ENCODE measurements around the gene NOB1. TPM values are rescaled to one million over a fixed set of nuclear protein-coding genes. Genes with fewer than 3 reads are reported as not detected.
A peak's percentile ranks its signal among the peaks of the same experiment; 100 is the strongest.

The NOB1 gene
- total RNA-seq, 1 experiment from 2014 or later = 101 TPM

DNA sequence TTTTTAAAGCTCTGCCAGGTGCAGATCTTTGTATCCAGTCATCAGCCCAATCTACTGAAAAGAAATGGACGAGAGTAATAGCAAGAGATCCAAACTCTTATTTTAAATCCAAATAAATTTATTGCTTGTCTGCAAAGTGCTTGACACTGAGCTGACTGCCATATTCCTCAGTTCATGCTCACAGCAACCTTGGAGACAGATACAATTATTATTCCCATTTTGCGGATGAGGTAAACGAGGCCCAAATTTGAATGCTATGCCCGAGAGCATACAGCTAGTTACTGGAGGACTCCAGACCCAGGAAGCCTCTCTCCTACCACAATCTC, 620 bp downstream of the NOB1 start:
- H2BK12ac ChIP-seq (ENCODE audit: insufficient read length, low read depth, low read length) = no peak overlapping the region
- Mint-ChIP-seq H3K4me1 (peaks cover 7 to 8% of the 10 kb centered on the region in 2 experiments), H3K4me3 (peak overlapping the region; percentile 98 to 100), H3K36me3 (ENCODE audit: insufficient read depth in 1 of 3, low read depth in 3 of 3) (peaks cover 21 to 46% (median 38%) of the 10 kb centered on the region in 3 experiments), H3K9me3 (no peaks in the 10 kb centered on the region; a peak in 1 of 5 replicates), H3K27ac (peak overlapping the region in 2 of 3 experiments; percentile 99 to 100; a peak in 5 of 7 replicates), H3K27me3 (ENCODE audit: low read depth) (peaks cover 10% of the 10 kb centered on the region)
- peaks cover 15% of the 10 kb centered on the region; the same call in 1 of the 2 replicates for H3K79me2 ChIP-seq (ENCODE audit: insufficient read depth, low read length)
- H4K8ac ChIP-seq (replicated peaks; ENCODE audit: insufficient read length, low read depth, low read length) = no peak overlapping the region
- no peak overlapping the region for H3K4ac ChIP-seq (ENCODE audit: low read depth, low read length)
- H2BK20ac ChIP-seq (ENCODE audit: low read depth, low read length, poor library complexity, severe bottlenecking) = no peak overlapping the region
- no peaks in the 10 kb centered on the region for H3K23me2 ChIP-seq (ENCODE audit: insufficient read length, low read depth, low read length, poor library complexity, severe bottlenecking)
- no CpG with 5 or more reads among the region's 4 CpGs for WGBS (ENCODE audit: extremely low coverage, insufficient read length, low lambda C conversion rate)
- H4K20me1 ChIP-seq (ENCODE audit: control insufficient read depth, insufficient read depth, insufficient read length) = no peaks in the 10 kb centered on the region
- H3K27me3 ChIP-seq (ENCODE audit: insufficient read depth, low read length) = no peaks in the 10 kb centered on the region
- no peak overlapping the region for H2BK15ac ChIP-seq (ENCODE audit: low read depth, low read length)
- peak overlapping the region; percentile 93 for H3K4me2 ChIP-seq (ENCODE audit: insufficient read depth, insufficient read length, low read length)
- no peak for DNase-seq
- H3K9ac ChIP-seq (ENCODE audit: extremely low read depth, insufficient read length, low read length) = peak overlapping the region; percentile 92
- no peak overlapping the region for H3T11ph ChIP-seq (ENCODE audit: low read length)
- H2BK5ac ChIP-seq (ENCODE audit: insufficient read length, low read length) = no peak overlapping the region
- H3K79me1 ChIP-seq (ENCODE audit: insufficient read depth, low read depth, low read length, poor library complexity, severe bottlenecking) = no peaks in the 10 kb centered on the region
- H2AK5ac ChIP-seq (ENCODE audit: insufficient read length, low read length) = no peak overlapping the region
- no peak overlapping the region for H3K56ac ChIP-seq (ENCODE audit: insufficient read length, low read depth, low read length)
- no peak overlapping the region for H3K18ac ChIP-seq (ENCODE audit: insufficient read length, low read depth, low read length)
- peak overlapping the region; percentile 15 for H4K5ac ChIP-seq (ENCODE audit: insufficient read length, low read depth, low read length)
- TF ChIP-seq CTCF (conservative IDR thresholded peaks at IDR 0.05) = no peak
- no peak overlapping the region for H3K27ac ChIP-seq (ENCODE audit: insufficient read length, low read depth, low read length)
- no peak overlapping the region for H2AFZ ChIP-seq (ENCODE audit: low read length)
- H3K9me3 ChIP-seq (ENCODE audit: control insufficient read depth, low read depth, low read length) = no peaks in the 10 kb centered on the region
- no peak overlapping the region for H2BK120ac ChIP-seq (ENCODE audit: low read depth, low read length, poor library complexity, severe bottlenecking)
- peak overlapping the region; percentile 92; the same call in 1 of the 2 replicates for H3K14ac ChIP-seq (ENCODE audit: insufficient read depth, low read length)
- H4K91ac ChIP-seq (ENCODE audit: insufficient read length, low read depth, low read length) = no peak overlapping the region
- no peaks in the 10 kb centered on the region; the same call in 1 of the 2 replicates for H3K4me1 ChIP-seq (ENCODE audit: insufficient read depth, low read length)
- H3K23ac ChIP-seq (ENCODE audit: insufficient read length, low read depth, low read length) = no peak overlapping the region

Measured in H9 (cell line).